ENCODE measurements around the gene VEZF1.

Gene VEZF1

DNA sequence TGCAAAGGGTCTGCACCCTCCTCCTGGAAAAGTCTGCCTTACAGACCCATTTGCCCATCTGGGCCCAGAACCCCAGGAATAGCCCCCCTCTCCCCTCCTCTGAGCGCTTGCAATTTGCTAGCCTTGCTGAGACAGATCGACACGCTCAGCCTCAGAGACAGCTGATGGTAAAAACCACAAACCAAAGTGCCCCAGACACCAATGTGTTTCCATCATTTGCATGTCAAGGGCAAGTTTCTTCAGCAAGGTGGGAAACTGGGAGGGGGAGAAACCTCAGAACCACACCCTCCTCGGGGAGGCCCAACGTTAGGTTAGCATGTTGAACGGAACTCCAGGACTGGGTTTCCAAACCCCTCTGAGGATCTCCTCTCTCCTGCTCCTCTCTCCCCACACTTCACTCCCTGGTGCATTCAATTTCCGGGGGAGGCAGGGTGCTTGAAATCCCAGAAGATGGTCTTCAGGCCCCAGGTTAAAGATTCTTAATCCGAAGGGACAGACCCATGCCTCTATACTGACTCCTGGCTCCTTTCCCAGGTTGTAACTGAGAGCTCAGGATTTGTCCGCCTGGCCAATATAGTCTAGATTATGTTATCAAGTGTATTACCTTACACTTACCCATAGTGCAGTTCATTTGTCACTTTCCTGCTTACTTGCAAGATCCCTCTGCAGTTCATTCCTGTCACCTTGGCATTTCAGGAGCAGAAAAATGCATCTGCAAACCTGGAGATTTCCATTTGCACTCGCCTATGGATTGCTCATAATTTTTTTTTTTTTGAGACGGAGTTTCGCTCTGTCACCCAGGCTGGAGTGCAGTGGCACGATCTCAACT lies 31.5 kb downstream of the VEZF1 start:
- Mint-ChIP-seq H3K27ac (peak overlapping the region; percentile 47), H3K4me1 (peaks cover 17 to 33% of the 10 kb centered on the region in 2 donors), H3K4me3 (peak overlapping the region; percentile 71 to 73), H3K27me3 (peaks cover 68% of the 10 kb centered on the region in 2 donors), H3K9me3 (no peaks in the 10 kb centered on the region), H3K36me3 (no peaks in the 10 kb centered on the region)
- DNase-seq (no peak), ATAC-seq (replicated peaks) (peak; percentile 78 to 80)

DNA sequence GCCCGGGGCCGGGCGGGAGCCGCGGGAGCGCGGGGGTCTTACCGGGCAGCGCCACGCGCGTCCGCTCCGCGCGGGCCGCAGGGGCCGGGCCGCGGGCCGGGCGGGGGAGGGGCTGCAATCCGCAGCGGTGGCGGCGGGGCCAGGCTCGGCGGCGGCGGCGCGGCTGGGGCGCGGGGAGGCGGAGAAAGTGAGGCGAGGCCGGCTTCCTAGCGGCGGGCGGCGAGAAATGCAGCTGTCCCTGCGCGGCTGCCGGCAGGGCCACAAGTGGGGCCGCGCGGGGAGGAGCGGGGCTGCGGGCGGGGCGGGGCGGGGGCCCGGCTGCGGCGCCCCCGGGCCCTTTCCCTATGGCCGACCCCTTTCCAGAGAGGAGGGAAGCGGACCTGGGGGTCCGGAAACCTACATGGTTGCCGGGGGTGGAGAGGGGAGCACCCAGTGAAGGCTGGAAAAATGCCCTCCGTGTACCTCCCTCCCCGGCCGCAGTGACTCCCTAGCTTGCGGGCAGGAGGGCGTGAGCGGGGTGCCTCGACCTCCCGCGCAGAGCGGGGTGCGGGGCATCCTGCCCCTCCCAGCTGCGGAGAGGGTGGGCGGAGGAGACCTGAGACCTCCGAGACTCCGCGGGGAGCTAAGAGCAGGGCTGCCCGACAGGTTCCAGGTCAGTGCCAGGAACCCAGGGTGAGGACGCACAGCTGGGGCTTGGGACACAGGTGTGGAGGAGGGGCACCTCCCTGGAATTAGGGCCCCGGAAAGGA lies 32.7 kb downstream of the VEZF1 start, which contains the start of gene CUEDC1:
Gene CUEDC1 (minus strand): TSS at position 230 of the 749 bp plus-strand sequence. CDS start 69,848 bp downstream, outside the sequence.
- DNase-seq (peak; percentile 41), ATAC-seq (replicated peaks) (peak; percentile 76 to 77)
- no peaks in the 10 kb centered on the region for H3K9me3 Mint-ChIP-seq
- H3K4me3 Mint-ChIP-seq = peak within 1 kb of the TSS; percentile 71 to 73
- peak within 1 kb of the TSS; percentile 42 for H3K27ac Mint-ChIP-seq
- peaks cover 59 to 66% of the 10 kb centered on the region in 2 donors for H3K27me3 Mint-ChIP-seq
- H3K4me1 Mint-ChIP-seq = peaks cover 26 to 43% of the 10 kb centered on the region in 2 donors
- H3K36me3 Mint-ChIP-seq = no peaks in the 10 kb centered on the region

DNA sequence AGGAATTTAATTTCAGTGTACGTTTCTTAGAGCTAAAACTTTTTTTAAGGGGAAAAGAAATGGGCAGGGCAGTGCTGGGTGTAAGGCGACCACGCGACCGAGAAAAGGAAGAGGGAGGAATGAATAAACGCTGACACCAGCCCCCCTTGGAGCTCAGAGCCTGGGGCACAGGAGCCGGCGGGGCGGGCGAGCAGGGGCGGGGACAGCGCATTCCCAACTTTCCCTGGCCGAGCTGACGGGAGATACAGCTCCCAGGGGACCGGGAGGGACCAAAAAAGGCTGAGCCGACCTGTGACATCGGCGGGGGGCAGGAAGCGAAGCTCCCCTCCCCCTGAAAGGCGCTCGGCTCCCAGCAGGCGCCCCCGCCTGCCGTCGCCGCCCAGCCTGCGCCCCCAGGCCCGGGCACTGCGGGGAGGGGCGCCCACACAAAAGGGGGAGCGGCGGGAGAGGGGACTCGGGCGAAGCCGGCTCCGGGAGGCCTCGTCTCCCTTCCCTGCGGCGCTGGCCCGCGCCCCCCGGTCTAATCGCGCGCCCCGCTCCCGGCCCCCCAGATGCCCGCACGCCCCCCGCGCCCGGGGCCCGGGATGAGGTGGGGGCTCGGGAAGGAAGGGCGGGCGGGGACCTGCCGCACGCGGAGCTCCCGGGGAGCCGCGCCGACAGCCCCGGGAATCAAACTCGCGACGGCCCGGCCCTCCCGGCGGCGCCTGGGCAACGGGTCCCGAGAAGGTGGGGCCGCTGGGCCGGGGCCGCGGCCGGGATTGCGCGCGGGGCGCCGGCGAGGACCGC lies 33.5 kb downstream of the VEZF1 start:
- H3K36me3 Mint-ChIP-seq = no peaks in the 10 kb centered on the region
- peak overlapping the region; percentile 27 for H3K27ac Mint-ChIP-seq
- peaks cover 51 to 61% of the 10 kb centered on the region in 2 donors for H3K27me3 Mint-ChIP-seq
- H3K4me3 Mint-ChIP-seq = peak overlapping the region; percentile 54 to 62
- ATAC-seq (replicated peaks) (peak; percentile 2 to 15), DNase-seq (no peak)
- H3K9me3 Mint-ChIP-seq = no peaks in the 10 kb centered on the region
- H3K4me1 Mint-ChIP-seq = peaks cover 31 to 50% of the 10 kb centered on the region in 2 donors

DNA sequence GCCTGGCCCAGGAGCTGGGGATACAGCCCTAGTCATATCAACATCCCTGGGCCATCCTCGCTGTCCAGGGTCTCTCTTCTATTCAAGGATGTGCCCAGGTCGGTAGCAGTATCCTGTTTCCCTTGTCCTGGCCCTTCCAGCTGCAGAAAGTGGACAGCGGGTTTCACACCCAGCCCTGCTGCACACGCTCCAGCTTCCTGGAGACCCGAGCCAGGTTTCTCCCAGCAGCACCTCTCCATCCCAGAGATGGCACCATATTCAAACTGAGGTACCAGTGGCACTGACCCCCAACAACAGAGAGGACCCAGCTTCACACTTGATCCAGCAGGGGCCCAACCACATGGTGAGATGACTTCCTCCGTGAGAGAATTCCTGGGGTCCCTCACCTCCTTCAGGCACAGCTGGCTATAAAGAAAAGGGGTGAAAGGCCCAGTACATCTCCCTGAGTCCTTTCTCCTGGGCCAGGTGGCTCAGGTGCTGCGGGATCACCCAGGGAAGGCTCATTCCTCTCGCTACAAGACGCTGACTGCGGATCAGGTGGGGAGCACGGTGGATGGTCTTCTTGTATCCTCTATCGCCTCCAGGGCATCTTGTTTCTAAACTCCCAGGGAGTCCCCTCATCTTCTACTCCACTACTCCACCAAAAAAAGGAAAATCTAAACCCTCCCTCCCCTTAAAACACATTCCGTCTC lies 34.2 kb downstream of the VEZF1 start:
- Mint-ChIP-seq H3K27me3 (peaks cover 45 to 59% of the 10 kb centered on the region in 2 donors), H3K9me3 (no peaks in the 10 kb centered on the region), H3K36me3 (no peaks in the 10 kb centered on the region), H3K27ac (peak overlapping the region; percentile 27), H3K4me1 (peaks cover 35 to 55% of the 10 kb centered on the region in 2 donors), H3K4me3 (peak overlapping the region; percentile 54 to 62)
- ATAC-seq (replicated peaks) = no peak
- DNase-seq = no peak

DNA sequence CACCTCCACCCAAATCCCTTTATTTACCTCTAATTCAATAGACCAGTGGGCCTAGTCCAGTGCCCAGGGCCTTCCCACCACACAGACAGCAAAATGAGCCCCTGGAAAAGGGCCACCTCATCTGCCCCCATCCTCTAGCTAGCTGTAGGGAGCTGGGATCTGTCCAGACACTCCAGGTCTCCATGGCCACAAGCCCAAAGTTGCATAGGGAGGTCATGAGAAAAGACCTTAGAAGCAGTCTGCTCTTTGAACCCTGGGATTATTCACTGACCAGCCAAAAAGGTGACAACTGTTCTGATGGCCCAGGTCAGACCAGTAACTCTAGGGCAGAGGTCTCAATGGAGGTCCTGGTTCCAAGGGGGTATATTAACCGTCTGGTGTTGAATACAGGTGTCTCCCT lies 34.8 kb downstream of the VEZF1 start:
- ATAC-seq (replicated peaks) (no peak), DNase-seq (no peak)
- Mint-ChIP-seq H3K9me3 (no peaks in the 10 kb centered on the region), H3K27ac (peak overlapping the region; percentile 49), H3K27me3 (peaks cover 45 to 62% of the 10 kb centered on the region in 2 donors), H3K36me3 (no peaks in the 10 kb centered on the region), H3K4me1 (peaks cover 41 to 61% of the 10 kb centered on the region in 2 donors), H3K4me3 (no peak overlapping the region)

DNA sequence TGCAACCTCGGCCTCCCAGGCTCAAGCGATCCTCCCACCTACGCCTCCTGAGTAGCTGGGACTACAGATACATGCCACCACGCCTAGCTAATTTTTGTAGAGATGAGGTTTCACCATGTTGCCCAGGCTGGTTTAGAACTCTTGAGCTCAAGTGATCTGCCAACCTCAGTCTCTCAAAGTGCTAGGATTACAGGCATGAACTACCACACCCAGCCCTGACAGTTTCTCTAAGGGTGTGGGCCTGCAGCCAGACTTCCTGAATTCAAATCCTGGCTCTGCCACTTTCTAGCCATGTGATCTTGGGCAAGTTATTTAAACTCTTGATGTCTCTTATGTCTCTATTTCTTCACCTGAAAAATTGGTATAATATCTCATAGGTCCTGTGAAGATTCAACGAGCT lies 38.4 kb downstream of the VEZF1 start:
- Mint-ChIP-seq H3K4me1 (peaks cover 37 to 55% of the 10 kb centered on the region in 2 donors), H3K27ac (no peak overlapping the region), H3K4me3 (no peak overlapping the region), H3K27me3 (peaks cover 27 to 42% of the 10 kb centered on the region in 2 donors), H3K9me3 (no peaks in the 10 kb centered on the region), H3K36me3 (no peaks in the 10 kb centered on the region)
- DNase-seq (no peak), ATAC-seq (replicated peaks) (no peak)

DNA sequence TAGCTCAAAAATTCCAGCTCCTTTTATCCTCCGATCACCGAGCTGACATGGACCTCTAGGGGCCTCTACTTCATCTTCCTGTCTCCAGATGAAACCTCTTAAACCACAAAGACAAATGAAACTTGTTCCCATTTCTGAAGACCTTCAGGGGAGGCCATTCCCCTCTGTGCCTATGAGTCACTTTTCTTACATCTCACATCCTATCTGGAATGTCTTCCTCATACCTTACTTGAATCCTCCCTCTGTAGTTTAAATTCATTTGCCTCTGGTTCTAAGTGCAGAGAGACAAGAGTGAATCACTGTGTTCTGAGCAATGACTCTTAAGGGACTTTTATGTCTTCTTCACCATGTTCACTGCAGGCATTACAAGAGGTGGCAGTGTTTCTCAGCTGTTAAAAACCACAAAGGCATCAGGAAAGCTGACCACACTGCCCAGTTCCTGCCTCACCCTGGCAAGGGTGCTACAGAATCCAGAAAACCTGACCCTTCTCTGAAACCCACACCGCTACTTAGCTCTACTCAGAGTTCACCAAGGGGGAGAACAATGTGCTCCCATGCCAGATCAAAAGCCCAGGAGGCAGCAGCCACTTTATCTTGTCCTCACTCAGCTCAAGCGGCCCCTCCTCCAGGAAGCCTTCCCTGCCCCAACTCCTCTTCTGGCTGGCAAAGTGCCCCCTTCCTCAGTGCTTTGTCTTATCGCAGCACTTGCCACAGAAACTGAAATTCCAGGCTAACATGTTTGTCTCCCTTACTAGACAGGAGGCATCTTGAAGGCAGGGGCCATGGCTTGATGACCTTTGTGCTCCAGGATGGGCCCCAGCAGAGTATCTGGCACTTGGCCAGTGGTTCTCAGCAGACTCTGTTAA lies 39.3 kb downstream of the VEZF1 start:
- ATAC-seq (replicated peaks) (peak; percentile 18 to 31), DNase-seq (no peak)
- Mint-ChIP-seq H3K4me3 (peak overlapping the region in 1 of 2 donors; percentile 23), H3K27me3 (peaks cover 25 to 40% of the 10 kb centered on the region in 2 donors), H3K36me3 (no peaks in the 10 kb centered on the region), H3K27ac (peak overlapping the region; percentile 0), H3K4me1 (peaks cover 34 to 49% of the 10 kb centered on the region in 2 donors), H3K9me3 (no peaks in the 10 kb centered on the region)

DNA sequence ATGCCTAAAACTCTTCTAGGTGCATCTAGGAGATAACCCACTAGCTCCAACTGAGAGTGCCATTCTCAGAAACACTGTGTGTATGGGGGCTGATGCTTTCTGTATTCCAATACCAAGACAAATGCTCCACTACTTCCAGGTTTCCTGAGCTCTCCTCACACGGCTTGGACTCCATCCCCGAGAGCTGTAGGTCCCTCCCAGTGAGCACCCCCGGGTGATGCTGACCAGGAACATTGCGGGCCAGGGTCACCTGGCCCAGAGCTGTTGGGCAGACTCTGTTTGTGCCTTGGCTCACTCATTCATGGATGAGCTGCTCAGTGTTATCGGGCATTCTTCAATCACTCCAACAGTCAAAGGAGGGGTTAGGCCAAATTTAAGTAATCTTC lies 39.9 kb downstream of the VEZF1 start:
- H3K9me3 Mint-ChIP-seq = no peaks in the 10 kb centered on the region
- H3K27ac Mint-ChIP-seq = no peak overlapping the region
- peaks cover 28 to 40% of the 10 kb centered on the region in 2 donors for H3K27me3 Mint-ChIP-seq
- no peak for DNase-seq
- no peaks in the 10 kb centered on the region for H3K36me3 Mint-ChIP-seq
- peaks cover 38 to 54% of the 10 kb centered on the region in 2 donors for H3K4me1 Mint-ChIP-seq
- peak overlapping the region in 1 of 2 donors; percentile 15 for H3K4me3 Mint-ChIP-seq
- no peak for ATAC-seq (replicated peaks)

DNA sequence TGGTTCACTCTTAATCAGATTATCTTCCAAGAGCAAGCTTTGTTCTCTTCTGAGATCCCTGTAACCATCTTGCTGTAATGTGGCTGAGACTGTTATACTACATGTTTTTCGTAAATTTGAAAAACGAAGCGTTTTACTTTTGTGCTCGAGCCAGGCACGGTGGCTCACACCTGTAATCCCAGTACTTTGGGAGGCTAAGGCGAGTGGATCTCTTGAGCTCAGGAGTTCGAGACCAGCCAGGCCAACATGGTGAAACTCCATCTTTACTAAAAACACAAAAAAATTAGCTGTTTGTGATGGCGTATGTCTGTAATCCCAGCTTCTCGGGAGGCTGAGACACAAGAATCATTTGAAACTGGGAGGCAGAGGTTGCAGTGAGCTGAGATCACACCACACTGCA lies 40.7 kb downstream of the VEZF1 start:
- H3K27ac Mint-ChIP-seq = no peak overlapping the region
- H3K4me3 Mint-ChIP-seq = peak overlapping the region; percentile 73 to 82
- peaks cover 32 to 35% of the 10 kb centered on the region in 2 donors for H3K27me3 Mint-ChIP-seq
- no peak for DNase-seq
- ATAC-seq (replicated peaks) = no peak
- no peaks in the 10 kb centered on the region for H3K36me3 Mint-ChIP-seq
- H3K9me3 Mint-ChIP-seq = no peaks in the 10 kb centered on the region
- peaks cover 41 to 58% of the 10 kb centered on the region in 2 donors for H3K4me1 Mint-ChIP-seq

DNA sequence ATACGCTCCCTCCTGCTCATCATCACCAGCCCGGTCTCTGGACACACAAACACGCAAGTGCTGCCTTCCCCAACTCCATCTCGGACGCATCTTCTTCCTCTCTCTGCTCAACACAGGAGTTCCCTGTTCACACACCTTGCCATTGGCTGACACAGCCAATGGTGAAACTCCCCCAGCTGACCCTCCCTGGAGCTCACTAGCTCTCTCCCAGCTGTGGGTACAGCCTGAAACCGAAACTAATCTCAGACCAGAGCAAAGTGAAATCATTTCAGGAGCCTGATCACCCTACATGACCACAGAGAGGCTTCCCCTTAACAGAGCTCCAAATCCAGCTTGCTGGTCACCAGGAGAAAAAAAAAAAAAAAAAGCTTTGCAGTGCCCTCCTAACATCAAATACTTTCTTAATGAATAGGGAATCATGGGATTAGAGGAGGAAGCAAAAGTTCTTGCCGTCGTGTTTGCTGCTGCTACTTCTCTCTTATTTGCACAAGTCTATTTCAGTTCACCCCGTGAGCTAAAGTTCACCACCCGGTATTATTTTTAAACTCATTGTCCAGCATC lies 41.2 kb downstream of the VEZF1 start:
- peak; percentile 96 for ATAC-seq (replicated peaks)
- peaks cover 33 to 35% of the 10 kb centered on the region in 2 donors for H3K27me3 Mint-ChIP-seq
- no peaks in the 10 kb centered on the region for H3K36me3 Mint-ChIP-seq
- H3K4me3 Mint-ChIP-seq = peak overlapping the region; percentile 73 to 82
- H3K9me3 Mint-ChIP-seq = no peaks in the 10 kb centered on the region
- DNase-seq = peak; percentile 68
- H3K4me1 Mint-ChIP-seq = peaks cover 41 to 59% of the 10 kb centered on the region in 2 donors
- no peak overlapping the region for H3K27ac Mint-ChIP-seq

DNA sequence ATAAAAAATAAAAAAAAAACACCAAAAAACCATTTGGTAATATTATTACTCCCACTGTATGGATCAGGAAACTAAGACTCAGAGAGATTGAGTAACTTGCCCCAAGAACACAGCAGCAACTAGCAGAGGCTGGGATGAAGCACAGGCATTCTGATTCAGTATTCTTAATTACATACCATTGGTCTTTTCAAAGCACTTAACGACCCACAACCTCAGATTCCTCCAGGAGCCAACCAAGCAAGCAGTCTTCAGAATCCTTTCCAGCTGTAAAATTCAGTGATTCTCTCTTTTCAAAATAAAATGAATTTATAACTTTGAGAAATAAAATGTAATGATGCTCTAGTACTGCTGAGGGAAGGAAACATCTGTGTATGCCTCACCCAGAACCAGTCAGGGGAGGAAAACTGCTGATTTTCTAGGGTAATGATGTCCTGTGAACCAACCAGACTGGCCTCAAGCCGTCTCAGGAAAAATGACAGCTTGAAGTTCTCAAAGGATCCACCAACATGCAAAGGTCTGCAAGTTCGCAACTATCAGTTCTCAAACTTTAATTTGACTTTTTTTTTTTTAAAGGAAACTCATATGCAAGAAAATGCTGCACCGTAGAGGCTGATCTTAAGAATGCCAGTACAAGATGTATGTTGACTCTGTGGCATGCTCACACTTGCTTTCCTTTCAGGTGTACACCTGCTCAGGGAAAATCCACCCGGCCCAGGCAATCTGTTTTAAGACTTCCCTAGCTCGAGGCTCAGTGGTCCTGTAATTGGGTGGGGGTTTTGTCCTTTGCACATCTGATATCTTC lies 41.9 kb downstream of the VEZF1 start:
- Mint-ChIP-seq H3K4me3 (peak overlapping the region; percentile 73 to 82), H3K27ac (no peak overlapping the region), H3K4me1 (peaks cover 44 to 63% of the 10 kb centered on the region in 2 donors), H3K9me3 (no peaks in the 10 kb centered on the region), H3K36me3 (no peaks in the 10 kb centered on the region), H3K27me3 (peaks cover 38 to 39% of the 10 kb centered on the region in 2 donors)
- ATAC-seq (replicated peaks) (peak; percentile 7 to 8), DNase-seq (no peak)

DNA sequence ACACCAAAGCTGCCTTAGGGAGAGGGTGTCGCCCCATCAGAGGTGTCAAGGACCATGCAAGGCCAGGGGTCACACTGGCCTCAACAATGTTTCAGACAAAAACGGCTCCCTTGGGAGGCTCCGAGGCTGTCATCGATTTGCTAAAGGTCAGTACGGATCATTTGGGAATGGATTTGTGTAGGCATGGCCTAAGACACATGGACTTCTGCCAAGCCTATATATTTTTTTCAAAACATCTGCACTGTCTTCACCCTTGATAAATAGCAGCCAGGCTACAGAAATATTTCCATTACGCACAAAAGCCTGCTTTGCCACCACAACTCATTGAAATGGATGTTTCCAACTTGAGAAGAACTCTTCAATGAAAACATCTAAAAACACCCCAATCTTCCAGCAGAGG lies 43.1 kb downstream of the VEZF1 start:
- H3K9me3 Mint-ChIP-seq = no peaks in the 10 kb centered on the region
- no peaks in the 10 kb centered on the region for H3K36me3 Mint-ChIP-seq
- no peak overlapping the region for H3K27ac Mint-ChIP-seq
- peaks cover 32 to 38% of the 10 kb centered on the region in 2 donors for H3K27me3 Mint-ChIP-seq
- no peak for ATAC-seq (replicated peaks)
- peaks cover 47 to 65% of the 10 kb centered on the region in 2 donors for H3K4me1 Mint-ChIP-seq
- H3K4me3 Mint-ChIP-seq = no peak overlapping the region
- no peak for DNase-seq
